ENCODE data around the gene NAGLU.

GRCh38 chr17:42578282-42578869 lies 42.3 kb downstream of the NAGLU start:
- peak; percentile 74 for TF ChIP-seq CTCF (IDR thresholded peaks at IDR 0.05; ENCODE audit: poor library complexity)
- no peak for TF ChIP-seq EZH2 (IDR thresholded peaks at IDR 0.05; ENCODE audit: borderline replicate concordance)
